ENCODE results near the gene NIPA2. TPM values are rescaled to one million over a fixed set of nuclear protein-coding genes. Genes with fewer than 3 reads are reported as not detected.
A peak's percentile ranks its signal among the peaks of the same experiment; 100 is the strongest.

NIPA2 gene
- total RNA-seq, 4 donors from 2014 or later = 33.2 to 66.9 (median 52.7) TPM

DNA sequence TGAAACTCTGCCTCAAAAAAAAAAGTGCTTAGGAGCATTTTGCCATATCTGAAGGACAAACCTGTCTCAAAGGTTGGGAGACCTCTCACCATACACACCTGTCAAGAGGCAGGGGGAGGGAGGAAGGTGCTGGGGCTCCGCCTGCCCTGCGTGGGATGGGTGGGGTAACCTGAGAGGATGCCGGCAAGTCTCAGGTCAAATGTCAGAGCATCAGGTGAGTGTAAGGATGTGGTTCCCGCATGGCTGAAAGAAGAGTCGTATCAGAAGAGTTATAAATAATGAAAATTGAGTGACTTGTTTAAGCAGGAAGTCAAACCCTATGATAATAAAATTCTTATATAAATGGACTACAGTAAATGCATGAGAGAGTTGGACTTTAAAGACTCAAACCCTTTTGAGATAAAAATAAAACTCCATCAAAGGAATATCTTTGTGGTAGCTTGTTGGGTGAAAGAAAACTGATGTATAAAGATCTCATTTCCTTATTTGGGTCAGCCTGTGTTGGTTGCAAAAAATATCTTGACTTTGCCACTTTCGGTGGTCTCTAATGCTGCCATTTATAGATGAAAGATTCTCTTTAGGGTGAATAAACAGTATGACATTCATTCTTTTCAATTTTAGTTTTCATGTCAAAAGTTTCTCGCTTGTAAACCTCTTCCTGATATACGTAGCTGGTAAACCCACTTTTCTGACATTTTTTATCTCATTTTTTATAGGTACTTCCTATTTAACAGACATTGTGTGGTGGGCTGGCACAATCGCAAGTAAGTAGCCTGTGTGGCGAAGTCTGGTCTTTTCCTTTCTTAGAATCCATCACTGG lies 28.2 kb upstream of the NIPA2 start:
- Histone ChIP-seq H3K4me3 (no peak overlapping the region), H3K9me3 (no peaks in the 10 kb centered on the region), H3K27me3 (no peaks in the 10 kb centered on the region), H3K36me3 (peaks cover 0 to 22% (median 0%) of the 10 kb centered on the region in 3 donors), H3K27ac (no peak overlapping the region), H3K4me1 (peaks cover 0 to 7% (median 0%) of the 10 kb centered on the region in 4 donors)
- WGBS, 2 donors = 89 to 90% methylated on average over 10 of the region's 10 CpGs
- TF ChIP-seq POLR2A (IDR thresholded peaks at IDR 0.05) (no peak), EP300 (IDR thresholded peaks at IDR 0.05) (no peak)
- TF ChIP-seq, protein P1, sequence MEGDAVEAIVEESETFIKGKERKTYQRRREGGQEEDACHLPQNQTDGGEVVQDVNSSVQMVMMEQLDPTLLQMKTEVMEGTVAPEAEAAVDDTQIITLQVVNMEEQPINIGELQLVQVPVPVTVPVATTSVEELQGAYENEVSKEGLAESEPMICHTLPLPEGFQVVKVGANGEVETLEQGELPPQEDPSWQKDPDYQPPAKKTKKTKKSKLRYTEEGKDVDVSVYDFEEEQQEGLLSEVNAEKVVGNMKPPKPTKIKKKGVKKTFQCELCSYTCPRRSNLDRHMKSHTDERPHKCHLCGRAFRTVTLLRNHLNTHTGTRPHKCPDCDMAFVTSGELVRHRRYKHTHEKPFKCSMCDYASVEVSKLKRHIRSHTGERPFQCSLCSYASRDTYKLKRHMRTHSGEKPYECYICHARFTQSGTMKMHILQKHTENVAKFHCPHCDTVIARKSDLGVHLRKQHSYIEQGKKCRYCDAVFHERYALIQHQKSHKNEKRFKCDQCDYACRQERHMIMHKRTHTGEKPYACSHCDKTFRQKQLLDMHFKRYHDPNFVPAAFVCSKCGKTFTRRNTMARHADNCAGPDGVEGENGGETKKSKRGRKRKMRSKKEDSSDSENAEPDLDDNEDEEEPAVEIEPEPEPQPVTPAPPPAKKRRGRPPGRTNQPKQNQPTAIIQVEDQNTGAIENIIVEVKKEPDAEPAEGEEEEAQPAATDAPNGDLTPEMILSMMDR (IDR thresholded peaks at IDR 0.05) = no peak
- DNase-seq (ENCODE audit: low spot score in 2 of 2) = no peak

DNA sequence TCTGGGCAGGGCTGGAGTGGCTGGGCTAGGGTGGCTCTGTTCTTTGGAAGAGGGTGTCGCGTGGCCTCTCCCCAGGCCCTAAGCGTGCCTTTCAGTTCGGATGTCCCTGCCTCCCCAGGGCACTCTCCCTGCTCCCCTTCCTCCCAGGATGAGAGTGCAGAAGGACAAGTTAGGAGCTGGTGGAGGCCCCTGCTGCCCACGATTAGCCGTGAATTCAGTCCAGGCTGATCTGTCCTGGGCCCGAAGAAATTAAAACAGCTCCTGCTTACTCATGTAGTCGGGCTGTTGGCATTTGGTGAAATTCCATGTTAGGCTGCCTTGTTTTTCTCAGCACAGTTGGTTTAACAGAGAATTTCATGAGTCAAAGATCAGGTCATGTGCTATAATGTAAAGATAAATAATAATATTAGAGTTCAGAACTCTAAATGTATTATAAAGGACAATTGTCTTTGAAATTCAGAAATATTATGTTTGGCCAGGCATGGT lies 27.6 kb upstream of the NIPA2 start:
- H3K4me1 ChIP-seq = peaks cover 0 to 7% (median 0%) of the 10 kb centered on the region in 4 donors
- no peak for DNase-seq (ENCODE audit: low spot score in 2 of 2)
- TF ChIP-seq EP300 (IDR thresholded peaks at IDR 0.05) (no peak), POLR2A (IDR thresholded peaks at IDR 0.05) (no peak)
- TF ChIP-seq, protein P1 (IDR thresholded peaks at IDR 0.05) = no peak
- H3K36me3 ChIP-seq = peaks cover 0 to 22% (median 0%) of the 10 kb centered on the region in 3 donors
- WGBS, 2 donors = 75 to 82% methylated on average over 8 of the region's 8 CpGs
- H3K9me3 ChIP-seq = no peaks in the 10 kb centered on the region
- no peak overlapping the region for H3K27ac ChIP-seq
- no peaks in the 10 kb centered on the region for H3K27me3 ChIP-seq
- no peak overlapping the region for H3K4me3 ChIP-seq

DNA sequence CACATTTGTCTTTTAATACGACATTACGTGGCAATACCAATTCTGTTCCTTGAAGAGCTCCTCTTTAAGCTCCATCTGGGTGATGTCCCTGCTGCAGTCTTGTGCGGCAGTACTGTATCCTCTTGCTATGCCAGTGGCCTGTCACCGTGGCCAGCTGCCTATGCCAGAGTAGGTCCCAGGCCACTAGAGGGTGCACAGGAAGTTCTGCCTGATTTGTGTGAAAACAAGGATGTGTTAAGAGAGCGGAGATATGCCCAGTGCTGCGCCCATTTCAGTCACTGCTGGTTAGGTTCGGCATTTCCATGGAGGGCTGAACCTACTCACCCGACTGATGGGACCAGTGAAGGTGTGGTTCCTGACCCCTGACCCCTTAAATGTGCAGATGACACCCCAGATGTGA lies 26.8 kb upstream of the NIPA2 start:
- TF ChIP-seq, protein P1 (IDR thresholded peaks at IDR 0.05) = peak in 1 of 5 experiments; percentile 9
- TF ChIP-seq EP300 (IDR thresholded peaks at IDR 0.05) (no peak), POLR2A (IDR thresholded peaks at IDR 0.05) (no peak)
- Histone ChIP-seq H3K4me3 (no peak overlapping the region), H3K4me1 (peaks cover 0 to under 1% (median 0%) of the 10 kb centered on the region in 4 donors), H3K27me3 (no peaks in the 10 kb centered on the region), H3K9me3 (no peaks in the 10 kb centered on the region), H3K36me3 (peaks cover 0 to 22% (median 0%) of the 10 kb centered on the region in 3 donors), H3K27ac (no peak overlapping the region)
- peak in 1 of 2 donors; percentile 6 for DNase-seq (ENCODE audit: low spot score in 2 of 2)
- WGBS, 2 donors = 71 to 82% methylated on average over 8 of the region's 8 CpGs

DNA sequence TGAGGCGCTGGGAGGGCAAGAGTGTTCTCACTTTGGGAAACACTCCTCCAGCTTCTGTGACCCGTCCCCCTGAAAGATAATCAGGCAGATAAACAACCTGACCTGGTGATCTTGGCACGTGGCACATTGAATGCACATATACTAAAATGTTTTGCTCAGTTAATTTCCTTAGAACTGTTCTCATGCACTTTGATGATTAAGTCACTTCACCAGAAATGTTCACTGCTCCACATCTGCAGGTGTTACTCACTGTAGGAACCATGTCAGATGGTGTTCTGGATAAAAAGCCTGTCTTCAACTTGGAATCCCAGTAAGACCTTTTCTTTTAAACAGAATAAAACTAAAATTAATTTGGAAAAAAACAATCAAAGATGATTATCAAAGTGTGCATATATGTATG lies 24.6 kb upstream of the NIPA2 start:
- TF ChIP-seq EP300 (IDR thresholded peaks at IDR 0.05) (no peak), POLR2A (IDR thresholded peaks at IDR 0.05) (no peak)
- TF ChIP-seq, protein P1 (IDR thresholded peaks at IDR 0.05) = no peak
- Histone ChIP-seq H3K9me3 (no peaks in the 10 kb centered on the region), H3K27ac (no peak overlapping the region), H3K36me3 (peaks cover 0 to 22% (median 0%) of the 10 kb centered on the region in 3 donors), H3K27me3 (no peaks in the 10 kb centered on the region), H3K4me1 (no peaks in the 10 kb centered on the region), H3K4me3 (no peak overlapping the region)
- no peak for DNase-seq (ENCODE audit: low spot score in 2 of 2)
- WGBS, 2 donors = 88 to 92% methylated on average over 3 of the region's 3 CpGs

DNA sequence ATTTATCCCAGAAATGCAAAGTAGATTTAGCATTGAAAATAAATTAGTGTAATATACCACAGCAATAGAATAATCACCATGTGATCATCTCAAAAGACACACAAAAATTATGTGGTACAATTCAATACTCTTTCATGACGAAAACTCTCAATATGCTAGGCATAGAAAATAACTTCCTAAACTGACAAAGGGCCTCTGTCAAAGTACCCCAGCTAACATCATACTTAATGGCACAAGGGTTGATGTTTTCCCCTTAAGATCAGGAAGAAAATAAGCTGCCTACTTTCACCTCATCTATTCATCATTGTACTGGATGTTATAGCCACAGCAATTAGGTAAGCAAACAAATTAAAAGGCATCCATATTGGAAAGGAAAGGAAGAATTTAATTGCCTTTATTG lies 22.7 kb upstream of the NIPA2 start:
- Histone ChIP-seq H3K9me3 (no peaks in the 10 kb centered on the region), H3K27me3 (no peaks in the 10 kb centered on the region), H3K27ac (no peak overlapping the region), H3K4me3 (no peak overlapping the region), H3K36me3 (peaks cover 0 to 33% (median 0%) of the 10 kb centered on the region in 3 donors), H3K4me1 (no peaks in the 10 kb centered on the region)
- TF ChIP-seq POLR2A (IDR thresholded peaks at IDR 0.05) = no peak
- 50 to 55% methylated on average over 1 of the region's 1 CpG for WGBS, 2 donors
- DNase-seq (ENCODE audit: low spot score in 2 of 2) = no peak
